H1 (cell line): ENCODE measurements around the gene KLF4.

Experiments
- ASH2L ChIP-seq: fragments of 200-600, 300-600 bp; sonication (generic); IDR thresholded peaks from one replicate; pipeline ENCODE4 v1.7.1; 2017; ENCODE audit warnings: low read length
- CTCF ChIP-seq, 3 experiments: IDR thresholded peaks; 1 replicate in 2 of 3; 2 replicates in 1 of 3; pipeline versions ENCODE4 v1.5.1 to v1.6.1; 2011; ENCODE audit warnings: low read length in 3 of 3, mild to moderate bottlenecking in 3 of 3, inconsistent platforms in 2 of 3, low read depth in 1 of 3, moderate library complexity in 1 of 3; ENCODE audit not compliant: insufficient read depth in 1 of 3; ENCODE audit errors: control extremely low read depth in 1 of 3
- EGR1 ChIP-seq: IDR thresholded peaks from 2 replicates; pipeline ENCODE4 v1.6.1; 2011; ENCODE audit warnings: low read depth, low read length, borderline replicate concordance
- EP300 ChIP-seq, 2 experiments: IDR thresholded peaks; 1 replicate in 1 of 2; 2 replicates in 1 of 2; pipeline ENCODE4 v1.6.1; 2011 to 2012; ENCODE audit warnings: low read depth in 2 of 2, low read length in 2 of 2, mild to moderate bottlenecking in 2 of 2, borderline replicate concordance in 1 of 2, inconsistent platforms in 1 of 2, moderate library complexity in 1 of 2
- KDM4A ChIP-seq: IDR thresholded peaks from one replicate; pipeline ENCODE4 v1.7.1; 2012; ENCODE audit warnings: low read depth, mild to moderate bottlenecking, moderate library complexity, low read length, inconsistent platforms; ENCODE audit not compliant: severe bottlenecking
- MAFK ChIP-seq: IDR thresholded peaks from 2 replicates; pipeline ENCODE4 v1.6.1; 2012; ENCODE audit warnings: low read depth, mild to moderate bottlenecking, improper control_type of control experiment, low read length
- POLR2A ChIP-seq, 2 experiments: IDR thresholded peaks; 1 replicate in 1 of 2; 2 replicates in 1 of 2; pipeline ENCODE4 v1.6.1; 2011; ENCODE audit warnings: low read depth in 2 of 2, low read length in 2 of 2, mild to moderate bottlenecking in 2 of 2; ENCODE audit errors: control extremely low read depth in 1 of 2
- SIN3A ChIP-seq, 2 experiments: IDR thresholded peaks in 1 of 2; conservative IDR thresholded peaks in 1 of 2; 2 replicates each; pipeline ENCODE4 v1.6.1; 2011 to 2012; ENCODE audit warnings: low read length in 2 of 2, improper control_type of control experiment in 1 of 2, low read depth in 1 of 2, mild to moderate bottlenecking in 1 of 2
- TEAD4 ChIP-seq: IDR thresholded peaks from 2 replicates; pipeline ENCODE4 v1.6.1; 2012; ENCODE audit warnings: low read depth, low read length, inconsistent platforms, mixed read lengths

- TF ChIP-seq CTCF (IDR thresholded peaks at IDR 0.05; ENCODE audit: control extremely low read depth in 1 of 3, insufficient read depth in 1 of 3, low read depth in 1 of 3, low read length in 3 of 3) (no peak), ASH2L (no peak), TEAD4 (no peak), KDM4A (no peak), MAFK (no peak), SIN3A (conservative IDR thresholded peaks at IDR 0.05 in 1 of 2, IDR thresholded peaks at IDR 0.05 in 1 of 2; ENCODE audit: low read depth in 1 of 2, low read length in 2 of 2) (no peak), EP300 (IDR thresholded peaks at IDR 0.05; ENCODE audit: borderline replicate concordance in 1 of 2, low read depth in 2 of 2, low read length in 2 of 2) (no peak), EGR1 (no peak), POLR2A (IDR thresholded peaks at IDR 0.05; ENCODE audit: control extremely low read depth in 1 of 2, low read depth in 2 of 2, low read length in 2 of 2) (no peak)
Measured at GRCh38 chr9:107485458-107486043, 4.0 kb downstream of the KLF4 start.
